ENCODE results near the gene MAP3K6. TPM values are rescaled to one million over a fixed set of nuclear protein-coding genes. Genes with fewer than 3 reads are reported as not detected.

MAP3K6 gene
- total and polyA plus RNA-seq, 2 donors (not counting 3 experiments of a cell fraction or from before 2014, with no cell fraction given) = 9.9 to 12.4 TPM

DNA sequence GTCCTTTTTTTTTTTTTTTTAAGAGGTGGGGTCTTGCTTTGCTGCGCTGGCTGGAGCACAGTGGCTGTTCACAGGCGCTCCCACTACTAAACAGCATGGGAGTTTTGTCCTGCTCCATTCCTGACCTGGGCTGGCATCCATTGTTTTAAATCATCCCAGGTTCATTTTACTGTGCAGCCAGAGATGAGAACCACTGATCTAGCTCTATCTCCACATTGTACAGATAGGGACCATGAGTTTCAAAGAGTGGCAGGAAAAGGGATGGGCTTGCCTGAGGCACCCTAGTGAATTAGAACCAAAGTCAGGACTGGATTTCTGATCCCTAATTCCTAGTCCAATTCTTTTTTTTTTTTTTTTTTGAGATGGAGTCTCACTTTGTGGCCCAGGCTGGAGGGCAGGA, 52.0 kb downstream of the MAP3K6 start:
- H4K20me1 ChIP-seq (replicated peaks; ENCODE audit: control insufficient read depth, extremely low read depth, insufficient read depth, low read length) = no peaks in the 10 kb centered on the region
- no peak overlapping the region for H3K9ac ChIP-seq (replicated peaks; ENCODE audit: extremely low read depth, insufficient read depth, low read length)
- dilution Hi-C loops (cut with MboI; ENCODE audit: extremely low pct_ligation_motif_present, low sequenced_read_pairs) = no loop called here
- CTCF ChIA-PET = interaction anchor here (2.2 kb wide), 1 partner anchor 14 kb away, joined by 9 read pairs; no protein-coding TSS in a partner anchor
- intact Hi-C loops (cut with micrococcal nuclease) = no loop called here
- no peak overlapping the region for H3K4me3 ChIP-seq (replicated peaks in 1 of 3; ENCODE audit: insufficient read depth in 1 of 3, low read depth in 1 of 3, low read length in 3 of 3)
- POLR2A ChIA-PET = no interaction called here
- DNase-seq (ENCODE audit: low read depth, low spot score) (no peak), FAIRE-seq (no peak)
- no peak overlapping the region for H3K4me2 ChIP-seq (ENCODE audit: insufficient read depth, low read length)
- no peaks in the 10 kb centered on the region for H3K9me1 ChIP-seq (replicated peaks; ENCODE audit: control insufficient read depth, extremely low read depth, insufficient read depth, low read length)
- no peaks in the 10 kb centered on the region for H3K79me2 ChIP-seq (ENCODE audit: control insufficient read depth, insufficient read depth, low read length)
- no peak overlapping the region for H3K27ac ChIP-seq (ENCODE audit: insufficient read depth, low read depth, low read length)
- no TSS peak for BruUV-seq (replicated peaks)
- TF ChIP-seq POLR2AphosphoS5 (IDR thresholded peaks at IDR 0.05; ENCODE audit: insufficient read depth, low read depth, low read length) (no peak), POLR2A (IDR thresholded peaks at IDR 0.05; ENCODE audit: low read depth, low read length) (no peak), MYC (IDR thresholded peaks at IDR 0.05; ENCODE audit: low read depth, low read length) (no peak), JUN (IDR thresholded peaks at IDR 0.05; ENCODE audit: borderline replicate concordance, insufficient read depth, insufficient read length, low read depth) (no peak), EZH2 (IDR thresholded peaks at IDR 0.05; ENCODE audit: borderline replicate concordance, low read depth, low read length, severe bottlenecking) (no peak), GATA2 (IDR thresholded peaks at IDR 0.05; ENCODE audit: insufficient read depth, insufficient read length, low read depth, low read length) (no peak), FOS (IDR thresholded peaks at IDR 0.05; ENCODE audit: borderline replicate concordance, insufficient read depth, low read length) (no peak)
- TF ChIP-seq, protein P1, sequence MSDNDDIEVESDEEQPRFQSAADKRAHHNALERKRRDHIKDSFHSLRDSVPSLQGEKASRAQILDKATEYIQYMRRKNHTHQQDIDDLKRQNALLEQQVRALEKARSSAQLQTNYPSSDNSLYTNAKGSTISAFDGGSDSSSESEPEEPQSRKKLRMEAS (IDR thresholded peaks at IDR 0.05; ENCODE audit: insufficient read depth, insufficient read length) = no peak
- TF ChIP-seq, protein P2, sequence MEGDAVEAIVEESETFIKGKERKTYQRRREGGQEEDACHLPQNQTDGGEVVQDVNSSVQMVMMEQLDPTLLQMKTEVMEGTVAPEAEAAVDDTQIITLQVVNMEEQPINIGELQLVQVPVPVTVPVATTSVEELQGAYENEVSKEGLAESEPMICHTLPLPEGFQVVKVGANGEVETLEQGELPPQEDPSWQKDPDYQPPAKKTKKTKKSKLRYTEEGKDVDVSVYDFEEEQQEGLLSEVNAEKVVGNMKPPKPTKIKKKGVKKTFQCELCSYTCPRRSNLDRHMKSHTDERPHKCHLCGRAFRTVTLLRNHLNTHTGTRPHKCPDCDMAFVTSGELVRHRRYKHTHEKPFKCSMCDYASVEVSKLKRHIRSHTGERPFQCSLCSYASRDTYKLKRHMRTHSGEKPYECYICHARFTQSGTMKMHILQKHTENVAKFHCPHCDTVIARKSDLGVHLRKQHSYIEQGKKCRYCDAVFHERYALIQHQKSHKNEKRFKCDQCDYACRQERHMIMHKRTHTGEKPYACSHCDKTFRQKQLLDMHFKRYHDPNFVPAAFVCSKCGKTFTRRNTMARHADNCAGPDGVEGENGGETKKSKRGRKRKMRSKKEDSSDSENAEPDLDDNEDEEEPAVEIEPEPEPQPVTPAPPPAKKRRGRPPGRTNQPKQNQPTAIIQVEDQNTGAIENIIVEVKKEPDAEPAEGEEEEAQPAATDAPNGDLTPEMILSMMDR (IDR thresholded peaks at IDR 0.05; ENCODE audit: extremely low read depth in 1 of 2, insufficient read depth in 1 of 2, low read depth in 1 of 2, low read length in 2 of 2) = no peak
- H3K27me3 ChIP-seq (ENCODE audit: control insufficient read depth in 2 of 2, insufficient read depth in 2 of 2, low read length in 2 of 2) = peaks cover 0 to 4% of the 10 kb centered on the region in 2 experiments
- H3K36me3 ChIP-seq (ENCODE audit: control insufficient read depth in 2 of 2, extremely low read depth in 1 of 2, insufficient read depth in 2 of 2, low read length in 2 of 2) = no peaks in the 10 kb centered on the region
- no peak overlapping the region for H2AFZ ChIP-seq (ENCODE audit: low read depth, low read length)
- H3K9me3 ChIP-seq (replicated peaks; ENCODE audit: control insufficient read depth, insufficient read depth, low read length) = no peaks in the 10 kb centered on the region
- H3K4me1 ChIP-seq (ENCODE audit: control insufficient read depth, extremely low read depth, insufficient read depth, low read length) = no peaks in the 10 kb centered on the region

Measured in endothelial cell of umbilical vein (primary cell).